Panc1 (cell line): Measurements from ENCODE around the gene TSPAN4. TPM values are rescaled to one million over a fixed set of nuclear protein-coding genes. Genes with fewer than 3 reads are reported as not detected.

Experiments
- ATAC-seq: fragments of 200-7000 bp; cut with Tn5 transposase; 2 replicates; pipeline ENCODE4 v1.9.1; 2020; ENCODE audit warnings: mild to moderate bottlenecking, moderate library complexity
- BruUV-seq: library from RNA; stranded (reverse); fragments of 400-500 nt; replicated peaks from 2 replicates; lab custom pipeline; 2021; lab: Mats Ljungman, UMichigan
- CTCF ChIA-PET: fragments of 300-600 bp; sonication (Branson Sonifier 250); formaldehyde crosslinking; loops from one replicate; lab custom pipeline; 2022; ENCODE audit warnings: antibody characterized with exemption; lab: Charles Lee
- POLR2A ChIA-PET: fragments of 300-600 bp; sonication (Branson Sonifier 250); formaldehyde crosslinking; loops from one replicate; lab custom pipeline; 2022; ENCODE audit warnings: antibody characterized with exemption; lab: Charles Lee
- DNase-seq: peaks from one replicate; pipeline ENCODE4 v3.0.0-alpha.2; 2010; ENCODE audit warnings: low read depth, low spot score
- H3K27ac ChIP-seq: 2 replicates; pipeline ENCODE4 v1.5.1; 2011; ENCODE audit warnings: mild to moderate bottlenecking, low read length, inconsistent platforms
- H3K27me3 ChIP-seq: fragments of 200-500 bp; sonication (Bioruptor generic); 2 replicates; pipeline ENCODE4 v1.6.0; 2014; ENCODE audit warnings: low read length, inconsistent platforms; ENCODE audit not compliant: control insufficient read depth, insufficient read depth
- H3K36me3 ChIP-seq: fragments of 200-500 bp; sonication (Bioruptor generic); 2 replicates; pipeline ENCODE4 v1.5.1; 2014; ENCODE audit warnings: inconsistent platforms, mild to moderate bottlenecking, low read length, moderate library complexity; ENCODE audit not compliant: control insufficient read depth, insufficient read depth
- H3K4me1 ChIP-seq: 2 replicates; pipeline ENCODE4 v1.5.1; 2011; ENCODE audit warnings: inconsistent platforms, mild to moderate bottlenecking, low read length, moderate library complexity; ENCODE audit not compliant: control insufficient read depth, insufficient read depth
- H3K4me3 ChIP-seq, 2 experiments: 2 replicates each; pipeline ENCODE4 v1.5.1; 2011 to 2012; ENCODE audit warnings: low read depth in 2 of 2, low read length in 2 of 2, mild to moderate bottlenecking in 2 of 2, inconsistent platforms in 1 of 2, moderate library complexity in 1 of 2
- H3K9me3 ChIP-seq: fragments of 200-500 bp; sonication (Bioruptor generic); 2 replicates; pipeline ENCODE4 v1.5.1; 2014; ENCODE audit warnings: low read depth, mild to moderate bottlenecking, inconsistent platforms, low read length, moderate library complexity; ENCODE audit not compliant: control insufficient read depth, insufficient read depth
- CTCF ChIP-seq: fragments of 450-650 bp; IDR thresholded peaks from 2 replicates; pipeline ENCODE4 v1.5.1; 2017; ENCODE audit warnings: mild to moderate bottlenecking
- POLR2AphosphoS5 ChIP-seq: IDR thresholded peaks from 2 replicates; pipeline ENCODE4 v1.6.1; 2012; ENCODE audit warnings: mild to moderate bottlenecking, low read depth, low read length, moderate library complexity
- REST ChIP-seq, 2 experiments: IDR thresholded peaks; 2 replicates each; pipeline ENCODE4 v1.6.1; 2011 to 2012; ENCODE audit warnings: low read depth in 2 of 2, control low read depth in 1 of 2, low read length in 1 of 2, mild to moderate bottlenecking in 1 of 2, moderate library complexity in 1 of 2; ENCODE audit not compliant: insufficient read depth in 1 of 2
- SIN3A ChIP-seq: IDR thresholded peaks from 2 replicates; pipeline ENCODE4 v1.6.1; 2012; ENCODE audit warnings: low read depth, mild to moderate bottlenecking, low read length, moderate library complexity, borderline replicate concordance; ENCODE audit not compliant: insufficient read depth
- TCF7L2 ChIP-seq: IDR thresholded peaks from 2 replicates; pipeline ENCODE4 v1.6.1; 2011; ENCODE audit warnings: mild to moderate bottlenecking, low read depth, low read length, inconsistent platforms
- in situ Hi-C: cut with HindIII; loops from 2 replicates; pipeline ENCODE4 v1.10.0; 2016; ENCODE audit warnings: low sequenced_read_pairs, low pct_unique_long_range_greater_than_20kb
- intact Hi-C: fragments of 100-400 bp; cut with micrococcal nuclease; formaldehyde crosslinking; loops from one replicate; pipeline ENCODE4 v1.10.0; 2022; ENCODE audit not compliant: unreplicated experiment
- total RNA-seq: library from RNA; stranded (reverse); gene quantifications from one replicate; pipeline ENCODE4 v1.2.1, GENCODE V29; 2021; ENCODE audit not compliant: unreplicated experiment

The TSPAN4 gene
- total RNA-seq, 1 experiment from 2014 or later = 187 TPM

- CTCF ChIA-PET = interaction anchor here (0.7 to 0.9 kb wide), 6 partner anchors 12 to 169 kb away, joined by 3 to 7 read pairs (median 4); partner anchors contain the start of gene CHID1
These were observed 56.0 kb downstream of the TSPAN4 start for GRCh38 chr11:898540-899190.

GRCh38 chr11:899724-900123, 57.1 kb downstream of the TSPAN4 start:
- CTCF ChIA-PET = interaction anchor here (0.6 kb wide), 1 partner anchor 75 kb away, joined by 3 read pairs; no protein-coding TSS in a partner anchor
- TF ChIP-seq POLR2AphosphoS5 (no peak), SIN3A (no peak)
- no peak overlapping the region for H3K4me3 ChIP-seq
- no peak for ATAC-seq
- in situ Hi-C loops (no loop called here), intact Hi-C loops (no loop called here)
- H3K36me3 ChIP-seq = peaks cover 10% of the 10 kb centered on the region; the same call in 1 of the 2 replicates
- H3K9me3 ChIP-seq = no peaks in the 10 kb centered on the region
- no peaks in the 10 kb centered on the region for H3K4me1 ChIP-seq
- H3K27me3 ChIP-seq = no peaks in the 10 kb centered on the region
- BruUV-seq = no TSS peak
- POLR2A ChIA-PET = no interaction called here
- H3K27ac ChIP-seq = no peak overlapping the region
- no peak for DNase-seq

More at GRCh38 chr11:898540-899190, 56.0 kb downstream of the TSPAN4 start:
- no peak for DNase-seq
- H3K27me3 ChIP-seq = no peaks in the 10 kb centered on the region
- no peak overlapping the region for H3K4me3 ChIP-seq
- H3K4me1 ChIP-seq = no peaks in the 10 kb centered on the region; the same call in 1 of the 2 replicates
- intact Hi-C loops (no loop called here), in situ Hi-C loops (no loop called here)
- H3K27ac ChIP-seq = no peak overlapping the region
- H3K9me3 ChIP-seq = no peaks in the 10 kb centered on the region
- POLR2A ChIA-PET = interaction anchor here (0.8 kb wide), 1 partner anchor 32 kb away, joined by 4 read pairs; no protein-coding TSS in a partner anchor
- BruUV-seq = no TSS peak
- H3K36me3 ChIP-seq = peaks cover 10% of the 10 kb centered on the region; the same call in 1 of the 2 replicates
- TF ChIP-seq TCF7L2 (no peak), CTCF (no peak), REST (IDR thresholded peaks at IDR 0.05; ENCODE audit: insufficient read depth in 1 of 2, low read depth in 2 of 2, low read length in 1 of 2) (no peak), SIN3A (no peak), POLR2AphosphoS5 (no peak)
- peak; percentile 75 for ATAC-seq

- Histone ChIP-seq H3K27me3 (no peaks in the 10 kb centered on the region), H3K4me1 (no peaks in the 10 kb centered on the region), H3K9me3 (no peaks in the 10 kb centered on the region), H3K27ac (no peak overlapping the region), H3K4me3 (no peak overlapping the region), H3K36me3 (peaks cover 10% of the 10 kb centered on the region; the same call in 1 of the 2 replicates)
- no TSS peak for BruUV-seq
- ATAC-seq (no peak), DNase-seq (no peak)
- TF ChIP-seq TCF7L2 = no peak
- no peak for TF ChIP-seq POLR2AphosphoS5
- no peak for TF ChIP-seq SIN3A
- no peak for TF ChIP-seq REST (IDR thresholded peaks at IDR 0.05; ENCODE audit: insufficient read depth in 1 of 2, low read depth in 2 of 2, low read length in 1 of 2)
- no peak for TF ChIP-seq CTCF
- ChIA-PET POLR2A (no interaction called here), CTCF (no interaction called here)
- in situ Hi-C loops = no loop called here
- intact Hi-C loops = no loop called here
These were observed 57.9 kb downstream of the TSPAN4 start for GRCh38 chr11:900545-900944.
